Measurements from ENCODE around the gene CRLF1.

- TF ChIP-seq CTCF (IDR thresholded peaks at IDR 0.05; ENCODE audit: insufficient read depth, low read length, poor library complexity, severe bottlenecking) (no peak), EZH2phosphoT487 (conservative IDR thresholded peaks at IDR 0.05; ENCODE audit: low read length) (no peak)
Measured at GRCh38 chr19:18595475-18595874, 11.1 kb downstream of the CRLF1 start.
